Fibroblast of the aortic adventitia (primary cell): ENCODE data around the gene TH. TPM values are rescaled to one million over a fixed set of nuclear protein-coding genes. Genes with fewer than 3 reads are reported as not detected.
A peak's percentile ranks its signal among the peaks of the same experiment; 100 is the strongest.

Source experiments
- DNase-seq: peaks from one replicate; pipeline ENCODE4 v3.0.0-alpha.2; 2010; ENCODE audit warnings: low read depth
- H3K4me3 ChIP-seq: 2 replicates; pipeline ENCODE4 v1.5.1; 2011; ENCODE audit warnings: low read depth, mild to moderate bottlenecking, control low read depth, low read length, moderate library complexity
- total RNA-seq: library from RNA; depleted of rRNA; stranded (reverse); fragments of >200 nt; gene quantifications from 2 replicates; pipeline ENCODE4 v1.2.3, GENCODE V29; 2012; ENCODE audit warnings: low replicate concordance
- TF ChIP-seq, protein P1 (sequence below): IDR thresholded peaks from 2 replicates; pipeline ENCODE4 v1.5.1; 2011; ENCODE audit warnings: mild to moderate bottlenecking, low read length, control low read depth, inconsistent platforms; ENCODE audit not compliant: insufficient read depth

Gene TH
- total RNA-seq, 1 donor, result not detected

GRCh38 chr11:2156416-2157182, 15.0 kb downstream of the TH start:
- no peak overlapping the region for H3K4me3 ChIP-seq
- TF ChIP-seq, protein P1, sequence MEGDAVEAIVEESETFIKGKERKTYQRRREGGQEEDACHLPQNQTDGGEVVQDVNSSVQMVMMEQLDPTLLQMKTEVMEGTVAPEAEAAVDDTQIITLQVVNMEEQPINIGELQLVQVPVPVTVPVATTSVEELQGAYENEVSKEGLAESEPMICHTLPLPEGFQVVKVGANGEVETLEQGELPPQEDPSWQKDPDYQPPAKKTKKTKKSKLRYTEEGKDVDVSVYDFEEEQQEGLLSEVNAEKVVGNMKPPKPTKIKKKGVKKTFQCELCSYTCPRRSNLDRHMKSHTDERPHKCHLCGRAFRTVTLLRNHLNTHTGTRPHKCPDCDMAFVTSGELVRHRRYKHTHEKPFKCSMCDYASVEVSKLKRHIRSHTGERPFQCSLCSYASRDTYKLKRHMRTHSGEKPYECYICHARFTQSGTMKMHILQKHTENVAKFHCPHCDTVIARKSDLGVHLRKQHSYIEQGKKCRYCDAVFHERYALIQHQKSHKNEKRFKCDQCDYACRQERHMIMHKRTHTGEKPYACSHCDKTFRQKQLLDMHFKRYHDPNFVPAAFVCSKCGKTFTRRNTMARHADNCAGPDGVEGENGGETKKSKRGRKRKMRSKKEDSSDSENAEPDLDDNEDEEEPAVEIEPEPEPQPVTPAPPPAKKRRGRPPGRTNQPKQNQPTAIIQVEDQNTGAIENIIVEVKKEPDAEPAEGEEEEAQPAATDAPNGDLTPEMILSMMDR, result peak; percentile 81
- DNase-seq, result peak; percentile 42

DNA sequence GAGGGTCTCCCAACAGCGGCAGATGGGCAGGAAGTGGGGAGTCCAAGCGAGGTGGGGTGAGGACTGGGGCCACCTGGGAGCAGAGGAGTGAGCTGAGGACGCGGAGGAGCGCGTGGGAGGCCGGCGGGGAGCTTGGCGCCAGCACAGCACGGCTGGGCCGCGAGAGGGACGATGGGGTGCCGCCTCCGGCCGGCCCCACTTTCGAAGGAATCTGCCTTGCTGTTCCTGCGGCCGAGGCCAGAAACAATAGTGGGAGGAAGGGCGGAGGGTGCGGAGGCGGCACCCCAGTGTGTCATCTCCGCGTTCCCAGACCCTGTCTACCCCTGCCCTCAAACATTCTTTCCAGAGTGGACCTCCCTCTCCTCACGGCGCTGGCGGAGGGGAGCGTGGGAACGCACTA, 16.1 kb downstream of the TH start:
- DNase-seq, result no peak
- TF ChIP-seq, protein P1, result no peak
- H3K4me3 ChIP-seq, result no peak overlapping the region

DNA sequence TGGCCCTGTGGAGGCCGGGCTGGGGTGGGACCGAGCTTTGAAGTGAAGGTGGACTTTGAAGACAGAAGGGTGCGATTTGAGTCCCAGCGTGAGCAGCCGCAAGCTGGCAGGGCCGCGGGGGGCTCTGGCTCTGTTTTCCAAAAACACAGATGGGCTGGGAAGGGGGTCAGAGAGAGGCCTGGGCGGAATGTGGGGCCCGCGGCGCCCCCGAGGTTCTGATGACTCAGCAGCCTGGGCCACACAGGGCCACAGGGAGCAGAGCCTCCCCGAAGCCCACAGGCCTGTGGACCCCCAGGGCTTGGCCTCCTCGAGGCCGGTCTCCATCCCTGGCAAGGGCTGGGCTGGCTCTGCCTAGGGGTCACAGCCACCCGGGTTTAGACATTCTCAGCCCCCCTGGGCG, 16.7 kb downstream of the TH start:
- DNase-seq, result no peak
- TF ChIP-seq, protein P1, result no peak
- no peak overlapping the region for H3K4me3 ChIP-seq

DNA sequence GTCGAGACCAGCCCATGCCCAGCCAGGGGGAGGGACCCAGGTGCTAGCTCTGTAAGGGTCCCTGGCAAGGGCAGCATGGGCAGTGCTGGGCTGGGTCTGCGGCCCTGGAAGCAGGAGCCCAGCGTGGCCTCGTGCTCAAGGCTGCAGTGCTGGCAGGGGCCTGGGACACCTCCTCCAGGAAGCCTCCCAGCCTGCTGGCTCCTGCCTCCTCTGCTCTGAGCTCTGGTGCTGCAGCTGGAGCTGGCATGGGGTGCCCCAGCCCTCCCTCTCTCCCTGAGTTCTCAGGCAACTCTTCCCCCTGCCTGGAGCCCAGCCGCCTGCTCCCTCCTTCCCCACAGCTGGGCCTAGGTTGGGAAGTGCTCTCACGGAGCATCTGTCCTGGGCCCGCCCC, 17.4 kb downstream of the TH start:
- H3K4me3 ChIP-seq, result no peak overlapping the region
- TF ChIP-seq, protein P1, result no peak
- no peak for DNase-seq

GRCh38 chr11:2153581-2154194, 17.9 kb downstream of the TH start:
- TF ChIP-seq, protein P1, result no peak
- no peak overlapping the region for H3K4me3 ChIP-seq
- DNase-seq, result no peak

DNA sequence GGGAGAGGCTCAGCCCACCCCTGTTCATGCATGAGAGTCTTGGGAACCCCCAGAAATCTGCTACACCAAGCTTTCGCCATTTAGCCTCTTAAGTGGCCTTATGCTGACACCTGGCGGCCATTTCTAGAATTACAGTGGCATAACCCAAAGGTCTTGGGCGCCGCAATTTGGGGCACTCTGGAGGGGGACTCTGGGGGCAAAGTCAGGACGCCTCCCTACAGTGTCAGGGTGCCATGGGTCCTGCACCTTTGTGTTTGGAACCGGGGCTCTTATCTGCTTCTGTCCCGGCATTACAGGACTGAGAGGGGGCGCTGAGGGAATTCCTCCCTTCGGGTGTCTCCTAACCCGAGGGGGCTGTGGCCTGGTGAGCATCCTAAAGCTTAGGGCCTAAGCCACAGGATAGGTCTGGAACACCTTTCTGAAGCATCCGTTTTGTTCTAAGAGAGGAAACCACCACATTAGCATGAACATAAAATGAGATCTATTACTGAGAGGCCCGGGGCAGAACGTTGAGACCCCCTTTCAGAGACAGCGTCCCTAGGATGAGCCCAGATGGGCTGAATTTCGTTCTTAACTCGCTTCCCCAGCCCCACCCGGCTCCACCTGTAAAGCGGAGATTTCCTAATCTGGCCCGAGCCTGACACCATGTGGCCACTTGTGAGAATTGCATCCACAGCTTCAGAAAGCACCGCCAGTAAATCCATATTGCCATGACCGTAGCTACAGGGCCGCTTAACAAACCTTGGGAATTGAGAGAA, 19.9 kb downstream of the TH start:
- DNase-seq, result peak; percentile 72
- TF ChIP-seq, protein P1, result peak; percentile 79
- no peak overlapping the region for H3K4me3 ChIP-seq
